Peyer's patch (tissue), 4 donors: Measurements from ENCODE around the gene AGER.

ENCODE experiments used
- POLR2A ChIP-seq, 2 donors: fragments of 450-650 bp; IDR thresholded peaks; one replicate each; pipeline ENCODE4 v1.5.1; 2017; ENCODE audit warnings: antibody characterized with exemption in 2 of 2, mild to moderate bottlenecking in 2 of 2, moderate library complexity in 2 of 2
- TF ChIP-seq, protein P1 (sequence below), 6 experiments: fragments of 450-650 bp in 4 of 6; fragments of 200-600 bp in 2 of 6; sonication (generic) in 1 of 6; IDR thresholded peaks; one replicate each; pipeline ENCODE4 v1.5.1; 2017 to 2019; ENCODE audit warnings: antibody characterized with exemption in 6 of 6, mild to moderate bottlenecking in 3 of 6, moderate library complexity in 1 of 6

DNA sequence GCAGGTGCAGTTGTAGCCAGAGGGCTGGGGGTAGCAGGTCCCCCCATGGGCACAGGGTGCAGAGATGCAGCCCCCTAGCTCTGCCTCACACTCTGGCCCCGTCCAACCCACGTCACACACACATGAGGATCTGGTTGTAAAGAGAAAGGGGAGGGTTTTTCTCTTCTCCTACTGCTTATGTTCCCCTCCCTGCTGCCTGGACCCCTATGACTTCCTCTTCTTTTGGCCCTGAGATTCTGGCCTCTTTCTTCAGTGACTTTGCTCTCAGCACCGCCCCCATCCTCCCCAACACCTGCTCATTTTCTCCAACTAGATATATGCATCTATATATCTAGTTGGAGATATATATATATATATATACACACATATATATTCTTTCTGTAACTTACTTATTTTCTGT, 30.1 kb upstream of the AGER start:
- TF ChIP-seq, protein P1, sequence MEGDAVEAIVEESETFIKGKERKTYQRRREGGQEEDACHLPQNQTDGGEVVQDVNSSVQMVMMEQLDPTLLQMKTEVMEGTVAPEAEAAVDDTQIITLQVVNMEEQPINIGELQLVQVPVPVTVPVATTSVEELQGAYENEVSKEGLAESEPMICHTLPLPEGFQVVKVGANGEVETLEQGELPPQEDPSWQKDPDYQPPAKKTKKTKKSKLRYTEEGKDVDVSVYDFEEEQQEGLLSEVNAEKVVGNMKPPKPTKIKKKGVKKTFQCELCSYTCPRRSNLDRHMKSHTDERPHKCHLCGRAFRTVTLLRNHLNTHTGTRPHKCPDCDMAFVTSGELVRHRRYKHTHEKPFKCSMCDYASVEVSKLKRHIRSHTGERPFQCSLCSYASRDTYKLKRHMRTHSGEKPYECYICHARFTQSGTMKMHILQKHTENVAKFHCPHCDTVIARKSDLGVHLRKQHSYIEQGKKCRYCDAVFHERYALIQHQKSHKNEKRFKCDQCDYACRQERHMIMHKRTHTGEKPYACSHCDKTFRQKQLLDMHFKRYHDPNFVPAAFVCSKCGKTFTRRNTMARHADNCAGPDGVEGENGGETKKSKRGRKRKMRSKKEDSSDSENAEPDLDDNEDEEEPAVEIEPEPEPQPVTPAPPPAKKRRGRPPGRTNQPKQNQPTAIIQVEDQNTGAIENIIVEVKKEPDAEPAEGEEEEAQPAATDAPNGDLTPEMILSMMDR (IDR thresholded peaks at IDR 0.05): no peak
- no peak for TF ChIP-seq POLR2A (IDR thresholded peaks at IDR 0.05)
